H9 (cell line): ENCODE measurements around the gene VSTM2A. TPM values are rescaled to one million over a fixed set of nuclear protein-coding genes. Genes with fewer than 3 reads are reported as not detected.
A peak's percentile ranks its signal among the peaks of the same experiment; 100 is the strongest.

Experiments
- DNase-seq: peaks from one replicate; pipeline ENCODE4 v3.0.0-alpha.2; 2017
- H2AFZ ChIP-seq: one replicate; pipeline ENCODE4 v1.6.1; 2013; ENCODE audit warnings: mild to moderate bottlenecking, low read length, control low read depth, moderate library complexity
- H2AK5ac ChIP-seq: 2 replicates; pipeline ENCODE4 v1.6.1; 2013; ENCODE audit warnings: low read length, control low read depth, mixed read lengths; ENCODE audit not compliant: insufficient read length
- H2BK120ac ChIP-seq: one replicate; pipeline ENCODE4 v1.6.1; 2013; ENCODE audit warnings: low read depth, mild to moderate bottlenecking, low read length, control low read depth, inconsistent platforms; ENCODE audit not compliant: poor library complexity, severe bottlenecking
- H2BK12ac ChIP-seq: 2 replicates; pipeline ENCODE4 v1.6.1; 2013; ENCODE audit warnings: low read length, control low read depth, mixed read lengths, low read depth; ENCODE audit not compliant: insufficient read length
- H2BK15ac ChIP-seq: 2 replicates; pipeline ENCODE4 v1.6.1; 2013; ENCODE audit warnings: low read depth, low read length, control low read depth
- H2BK20ac ChIP-seq: one replicate; pipeline ENCODE4 v1.6.1; 2013; ENCODE audit warnings: low read depth, mild to moderate bottlenecking, low read length, control low read depth, inconsistent platforms; ENCODE audit not compliant: poor library complexity, severe bottlenecking
- H2BK5ac ChIP-seq: 2 replicates; pipeline ENCODE4 v1.6.1; 2013; ENCODE audit warnings: low read length, control low read depth, mixed read lengths; ENCODE audit not compliant: insufficient read length
- H3K14ac ChIP-seq: 2 replicates; pipeline ENCODE4 v1.6.1; 2013; ENCODE audit warnings: low read length, control low read depth; ENCODE audit not compliant: insufficient read depth
- H3K18ac ChIP-seq: 2 replicates; pipeline ENCODE4 v1.6.1; 2013; ENCODE audit warnings: low read depth, mild to moderate bottlenecking, mixed read lengths, low read length, control low read depth; ENCODE audit not compliant: insufficient read length
- H3K23ac ChIP-seq: 2 replicates; pipeline ENCODE4 v1.6.1; 2013; ENCODE audit warnings: low read length, control low read depth, mixed read lengths, low read depth; ENCODE audit not compliant: insufficient read length
- H3K23me2 ChIP-seq: 2 replicates; pipeline ENCODE4 v1.6.1; 2013; ENCODE audit warnings: low read depth, mild to moderate bottlenecking, mixed read lengths, low read length, control low read depth; ENCODE audit not compliant: insufficient read length, poor library complexity, severe bottlenecking
- H3K27ac ChIP-seq: 2 replicates; pipeline ENCODE4 v1.5.1; 2013; ENCODE audit warnings: low read length, control low read depth, mixed read lengths, low read depth; ENCODE audit not compliant: insufficient read length
- H3K27me3 ChIP-seq: 2 replicates; pipeline ENCODE4 v1.6.1; 2013; ENCODE audit warnings: low read length, control low read depth, inconsistent platforms; ENCODE audit not compliant: insufficient read depth
- H3K4ac ChIP-seq: 2 replicates; pipeline ENCODE4 v1.6.1; 2013; ENCODE audit warnings: low read depth, mild to moderate bottlenecking, control low read depth, inconsistent platforms, low read length, moderate library complexity
- H3K4me1 ChIP-seq: 2 replicates; pipeline ENCODE4 v1.6.1; 2013; ENCODE audit warnings: low read length, control low read depth, inconsistent platforms; ENCODE audit not compliant: insufficient read depth
- H3K4me2 ChIP-seq: 2 replicates; pipeline ENCODE4 v1.6.1; 2013; ENCODE audit warnings: low read length, control low read depth, mixed read lengths; ENCODE audit not compliant: insufficient read length, insufficient read depth
- H3K56ac ChIP-seq: 2 replicates; pipeline ENCODE4 v1.6.1; 2013; ENCODE audit warnings: low read depth, mild to moderate bottlenecking, mixed read lengths, low read length, control low read depth; ENCODE audit not compliant: insufficient read length
- H3K79me1 ChIP-seq: 2 replicates; pipeline ENCODE4 v1.6.1; 2013; ENCODE audit warnings: low read depth, mild to moderate bottlenecking, moderate library complexity, low read length, control low read depth, inconsistent platforms; ENCODE audit not compliant: insufficient read depth, poor library complexity, severe bottlenecking
- H3K79me2 ChIP-seq: 2 replicates; pipeline ENCODE4 v1.6.1; 2013; ENCODE audit warnings: low read length, control low read depth, inconsistent platforms; ENCODE audit not compliant: insufficient read depth
- H3K9ac ChIP-seq: 2 replicates; pipeline ENCODE4 v1.6.1; 2013; ENCODE audit warnings: low read length, control low read depth, mixed read lengths; ENCODE audit not compliant: insufficient read length; ENCODE audit errors: extremely low read depth
- H3K9me3 ChIP-seq: one replicate; pipeline ENCODE4 v1.6.1; 2013; ENCODE audit warnings: low read depth, low read length, inconsistent platforms; ENCODE audit not compliant: control insufficient read depth
- H3T11ph ChIP-seq: one replicate; pipeline ENCODE4 v1.6.1; 2013; ENCODE audit warnings: mild to moderate bottlenecking, low read length, control low read depth, inconsistent platforms
- H4K20me1 ChIP-seq: one replicate; pipeline ENCODE4 v1.6.1; 2013; ENCODE audit not compliant: control insufficient read depth, insufficient read length, insufficient read depth
- H4K5ac ChIP-seq: 2 replicates; pipeline ENCODE4 v1.6.1; 2013; ENCODE audit warnings: low read depth, mild to moderate bottlenecking, mixed read lengths, low read length, control low read depth; ENCODE audit not compliant: insufficient read length
- H4K8ac ChIP-seq: replicated peaks from 2 replicates; pipeline ENCODE4 v1.6.1; 2013; ENCODE audit warnings: low read length, control low read depth, mixed read lengths, low read depth; ENCODE audit not compliant: insufficient read length
- H4K91ac ChIP-seq: 2 replicates; pipeline ENCODE4 v1.6.1; 2013; ENCODE audit warnings: low read depth, mild to moderate bottlenecking, moderate library complexity, mixed read lengths, low read length, control low read depth; ENCODE audit not compliant: insufficient read length
- H3K27ac Mint-ChIP-seq, 3 experiments: 2 replicates in 2 of 3; 3 replicates in 1 of 3; pipeline ENCODE4 v1.8.0; 2020 to 2021; ENCODE audit warnings: mixed read lengths in 3 of 3, mild to moderate bottlenecking in 1 of 3, moderate library complexity in 1 of 3
- H3K27me3 Mint-ChIP-seq: 2 replicates; pipeline ENCODE4 v1.8.0; 2021; ENCODE audit warnings: low read depth, mild to moderate bottlenecking, moderate library complexity, mixed read lengths
- H3K36me3 Mint-ChIP-seq, 3 experiments: 2 replicates in 2 of 3; 3 replicates in 1 of 3; pipeline ENCODE4 v1.8.0; 2020 to 2021; ENCODE audit warnings: low read depth in 3 of 3, mixed read lengths in 3 of 3; ENCODE audit not compliant: insufficient read depth in 1 of 3
- H3K4me1 Mint-ChIP-seq, 2 experiments: 2 replicates each; pipeline ENCODE4 v1.8.0; 2020; ENCODE audit warnings: mixed read lengths in 2 of 2
- H3K4me3 Mint-ChIP-seq, 2 experiments: 2 replicates in 1 of 2; 3 replicates in 1 of 2; pipeline ENCODE4 v1.8.0; 2020 to 2021; ENCODE audit warnings: mild to moderate bottlenecking in 2 of 2, mixed read lengths in 2 of 2, moderate library complexity in 1 of 2
- H3K9me3 Mint-ChIP-seq, 2 experiments: 2 replicates in 1 of 2; 3 replicates in 1 of 2; pipeline ENCODE4 v1.8.0; 2020; ENCODE audit warnings: mild to moderate bottlenecking in 2 of 2, mixed read lengths in 2 of 2, moderate library complexity in 1 of 2
- WGBS: extraction: QIAGEN DNeasy Blood & Tissue Kit; methylation state at CpG from one replicate; pipeline ENCODE4 v1.1.7; 2013; ENCODE audit warnings: missing lambda C conversion rate, low lambda C conversion rate, mixed read lengths; ENCODE audit not compliant: insufficient read length; ENCODE audit errors: extremely low coverage; 5-methylcytosine and 5-hydroxymethylcytosine counted together
- total RNA-seq: library from RNA; stranded (reverse); gene quantifications from 2 replicates; pipeline ENCODE4 v1.2.1, GENCODE V29; 2021
- TF ChIP-seq, protein P1 (sequence below): fragments of 200-600 bp; sonication (generic); conservative IDR thresholded peaks from 3 replicates; pipeline ENCODE4 v1.8.0; 2021; ENCODE audit warnings: antibody characterized with exemption, mild to moderate bottlenecking

VSTM2A gene
- total RNA-seq, 1 experiment from 2014 or later: 0.11 TPM

DNA sequence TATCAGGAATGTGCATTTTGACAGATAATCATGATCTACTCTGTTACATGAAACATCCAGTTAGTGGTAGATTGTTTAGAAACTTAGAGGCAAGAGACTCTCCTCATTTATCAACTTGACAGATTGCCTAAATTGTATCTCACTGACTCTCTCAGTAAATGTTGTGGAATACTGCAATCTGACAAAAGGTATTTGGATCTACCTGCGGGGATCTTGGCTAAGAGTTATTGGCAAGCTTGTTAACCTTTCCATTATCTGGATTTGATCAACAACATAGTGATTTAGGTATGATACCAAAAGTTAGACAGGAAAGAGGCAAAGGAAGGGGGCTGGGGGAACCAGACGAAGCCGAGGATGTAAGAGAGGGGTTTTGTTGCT is 2.0 kb downstream of the VSTM2A start:
- Histone ChIP-seq H2BK15ac (no peak overlapping the region), H4K20me1 (no peaks in the 10 kb centered on the region), H3K79me1 (no peaks in the 10 kb centered on the region), H3K23ac (no peak overlapping the region), H3K9me3 (no peaks in the 10 kb centered on the region), H3K79me2 (no peaks in the 10 kb centered on the region), H2BK120ac (no peak overlapping the region), H3K56ac (no peak overlapping the region), H2BK12ac (no peak overlapping the region), H3K4me2 (peak overlapping the region; percentile 88), H3K18ac (no peak overlapping the region), H3K4ac (no peak overlapping the region), H3K23me2 (peaks cover 21% of the 10 kb centered on the region), H4K8ac (no peak overlapping the region), H3K27ac (no peak overlapping the region), H2AFZ (no peak overlapping the region), H4K5ac (no peak overlapping the region), H3K27me3 (peaks cover 20% of the 10 kb centered on the region; the same call in 1 of the 2 replicates), H3T11ph (no peak overlapping the region), H2BK5ac (no peak overlapping the region), H3K9ac (no peak overlapping the region), H3K4me1 (no peaks in the 10 kb centered on the region), H4K91ac (no peak overlapping the region), H3K14ac (no peak overlapping the region), H2AK5ac (no peak overlapping the region), H2BK20ac (no peak overlapping the region)
- peak overlapping the region; percentile 49 to 90 for H3K4me3 Mint-ChIP-seq
- TF ChIP-seq, protein P1, sequence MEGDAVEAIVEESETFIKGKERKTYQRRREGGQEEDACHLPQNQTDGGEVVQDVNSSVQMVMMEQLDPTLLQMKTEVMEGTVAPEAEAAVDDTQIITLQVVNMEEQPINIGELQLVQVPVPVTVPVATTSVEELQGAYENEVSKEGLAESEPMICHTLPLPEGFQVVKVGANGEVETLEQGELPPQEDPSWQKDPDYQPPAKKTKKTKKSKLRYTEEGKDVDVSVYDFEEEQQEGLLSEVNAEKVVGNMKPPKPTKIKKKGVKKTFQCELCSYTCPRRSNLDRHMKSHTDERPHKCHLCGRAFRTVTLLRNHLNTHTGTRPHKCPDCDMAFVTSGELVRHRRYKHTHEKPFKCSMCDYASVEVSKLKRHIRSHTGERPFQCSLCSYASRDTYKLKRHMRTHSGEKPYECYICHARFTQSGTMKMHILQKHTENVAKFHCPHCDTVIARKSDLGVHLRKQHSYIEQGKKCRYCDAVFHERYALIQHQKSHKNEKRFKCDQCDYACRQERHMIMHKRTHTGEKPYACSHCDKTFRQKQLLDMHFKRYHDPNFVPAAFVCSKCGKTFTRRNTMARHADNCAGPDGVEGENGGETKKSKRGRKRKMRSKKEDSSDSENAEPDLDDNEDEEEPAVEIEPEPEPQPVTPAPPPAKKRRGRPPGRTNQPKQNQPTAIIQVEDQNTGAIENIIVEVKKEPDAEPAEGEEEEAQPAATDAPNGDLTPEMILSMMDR: no peak
- H3K36me3 Mint-ChIP-seq: peaks cover 0 to 2% (median 0%) of the 10 kb centered on the region in 3 experiments; a peak in 2 of 7 replicates
- no CpG with 5 or more reads among the region's 3 CpGs for WGBS
- H3K9me3 Mint-ChIP-seq: peaks cover 2 to 3% of the 10 kb centered on the region in 2 experiments; a peak in 2 of 5 replicates
- H3K27me3 Mint-ChIP-seq: peaks cover 81% of the 10 kb centered on the region
- no peak for DNase-seq
- H3K4me1 Mint-ChIP-seq: peaks cover 24 to 28% of the 10 kb centered on the region in 2 experiments
- H3K27ac Mint-ChIP-seq: no peak overlapping the region
